Suprapubic skin (tissue), 4 donors: Measurements from ENCODE around the gene RAB26. TPM values are rescaled to one million over a fixed set of nuclear protein-coding genes. Genes with fewer than 3 reads are reported as not detected.

Experiments
- DNase-seq, 2 donors: peaks; one replicate each; pipeline ENCODE4 v3.0.0-alpha.2; 2019; ENCODE audit warnings: low spot score in 2 of 2
- H3K27ac ChIP-seq: fragments of 200-600 bp; sonication (generic); one replicate; pipeline ENCODE4 v1.5.1; 2019
- H3K27me3 ChIP-seq: fragments of 200-600 bp; sonication (generic); one replicate; pipeline ENCODE4 v1.5.1; 2019
- H3K36me3 ChIP-seq: fragments of 200-600 bp; sonication (generic); one replicate; pipeline ENCODE4 v1.5.1; 2019
- H3K4me1 ChIP-seq: fragments of 200-600 bp; sonication (generic); one replicate; pipeline ENCODE4 v1.5.1; 2019
- H3K4me3 ChIP-seq: fragments of 200-600 bp; sonication (generic); one replicate; pipeline ENCODE4 v1.5.1; 2019; ENCODE audit warnings: mild to moderate bottlenecking
- H3K9me3 ChIP-seq: fragments of 200-600 bp; sonication (generic); one replicate; pipeline ENCODE4 v1.5.1; 2019
- CTCF ChIP-seq, 2 donors: fragments of 200-600 bp in 1 of 2; fragments of 450-650 bp in 1 of 2; sonication (generic) in 1 of 2; IDR thresholded peaks; one replicate each; pipeline ENCODE4 v1.5.1; 2016 to 2019; ENCODE audit warnings: antibody characterized with exemption in 2 of 2, mild to moderate bottlenecking in 1 of 2, moderate library complexity in 1 of 2
- EP300 ChIP-seq: sonication (generic); formaldehyde crosslinking; IDR thresholded peaks from one replicate; pipeline ENCODE4 v1.6.1; 2017; ENCODE audit warnings: antibody characterized with exemption
- POLR2A ChIP-seq, 2 donors: fragments of 450-650 bp; IDR thresholded peaks; one replicate each; pipeline ENCODE4 v1.6.1; 2017; ENCODE audit warnings: antibody characterized with exemption in 2 of 2, mild to moderate bottlenecking in 2 of 2, moderate library complexity in 2 of 2
- POLR2AphosphoS5 ChIP-seq, 3 donors: sonication (generic); formaldehyde crosslinking; IDR thresholded peaks; one replicate each; pipeline ENCODE4 v1.6.1; 2017; ENCODE audit warnings: antibody characterized with exemption in 3 of 3
- WGBS: methylation state at CpG from one replicate; pipeline ENCODE4 v1.1.5; 2018; 5-methylcytosine and 5-hydroxymethylcytosine counted together
- total RNA-seq, 4 donors: library from RNA; depleted of rRNA; stranded (reverse); fragments of >200 nt; gene quantifications; one replicate each; pipeline ENCODE4 v1.1.0, GENCODE V29; 2016

The RAB26 gene
- total RNA-seq, 4 donors from 2014 or later, result 0.64 to 3.0 (median 1.4) TPM

GRCh38 chr16:2195322-2196161 lies 47.1 kb downstream of the RAB26 start:
- H3K36me3 ChIP-seq, result no peaks in the 10 kb centered on the region
- H3K27ac ChIP-seq, result no peak overlapping the region
- H3K27me3 ChIP-seq, result peaks cover 38% of the 10 kb centered on the region
- 2% methylated on average over 19 of the region's 49 CpGs for WGBS
- no peaks in the 10 kb centered on the region for H3K9me3 ChIP-seq
- no peak for DNase-seq
- peak overlapping the region; percentile 56 for H3K4me3 ChIP-seq
- H3K4me1 ChIP-seq, result peaks cover 31% of the 10 kb centered on the region
- no peak for TF ChIP-seq POLR2AphosphoS5 (IDR thresholded peaks at IDR 0.05)
- TF ChIP-seq POLR2A (IDR thresholded peaks at IDR 0.05), result no peak
- no peak for TF ChIP-seq CTCF (IDR thresholded peaks at IDR 0.05)
- TF ChIP-seq EP300, result no peak

GRCh38 chr16:2196162-2196980 lies 47.9 kb downstream of the RAB26 start, which contains the start of gene CASKIN1:
TSS of gene CASKIN1 (minus strand) at chr16:2196605. CDS start at chr16:2196432, 173 bp downstream.
- Histone ChIP-seq H3K27ac (no peak within 1 kb of the TSS), H3K9me3 (no peaks in the 10 kb centered on the region), H3K4me1 (peaks cover 24% of the 10 kb centered on the region), H3K4me3 (peak within 1 kb of the TSS; percentile 56), H3K27me3 (peaks cover 38% of the 10 kb centered on the region), H3K36me3 (no peaks in the 10 kb centered on the region)
- WGBS, result 0% methylated on average over 3 of the region's 129 CpGs
- DNase-seq, result no peak
- TF ChIP-seq CTCF (IDR thresholded peaks at IDR 0.05) (no peak), POLR2AphosphoS5 (IDR thresholded peaks at IDR 0.05) (no peak), EP300 (no peak), POLR2A (IDR thresholded peaks at IDR 0.05) (no peak)

- Histone ChIP-seq H3K9me3 (no peaks in the 10 kb centered on the region), H3K4me1 (peaks cover 24% of the 10 kb centered on the region), H3K27ac (no peak overlapping the region), H3K4me3 (peak overlapping the region; percentile 44), H3K36me3 (no peaks in the 10 kb centered on the region), H3K27me3 (peaks cover 38% of the 10 kb centered on the region)
- TF ChIP-seq POLR2A (IDR thresholded peaks at IDR 0.05) (no peak), CTCF (IDR thresholded peaks at IDR 0.05) (no peak), EP300 (no peak), POLR2AphosphoS5 (IDR thresholded peaks at IDR 0.05) (no peak)
- 61% methylated on average over 14 of the region's 32 CpGs for WGBS
- no peak for DNase-seq
Observed at GRCh38 chr16:2196981-2197511, 48.6 kb downstream of the RAB26 start.

- WGBS, result 95% methylated on average over 5 of the region's 6 CpGs
- H3K36me3 ChIP-seq, result no peaks in the 10 kb centered on the region
- H3K27ac ChIP-seq, result no peak overlapping the region
- TF ChIP-seq POLR2AphosphoS5 (IDR thresholded peaks at IDR 0.05), result no peak
- no peak for TF ChIP-seq POLR2A (IDR thresholded peaks at IDR 0.05)
- no peaks in the 10 kb centered on the region for H3K9me3 ChIP-seq
- DNase-seq, result no peak
- H3K27me3 ChIP-seq, result peaks cover 38% of the 10 kb centered on the region
- peaks cover 24% of the 10 kb centered on the region for H3K4me1 ChIP-seq
- H3K4me3 ChIP-seq, result no peak overlapping the region
Observed at GRCh38 chr16:2197765-2198164, 49.3 kb downstream of the RAB26 start.

- TF ChIP-seq EP300, result no peak
- no peak for TF ChIP-seq POLR2A (IDR thresholded peaks at IDR 0.05)
- TF ChIP-seq CTCF (IDR thresholded peaks at IDR 0.05), result no peak
- no peak for TF ChIP-seq POLR2AphosphoS5 (IDR thresholded peaks at IDR 0.05)
- peaks cover 38% of the 10 kb centered on the region for H3K27me3 ChIP-seq
Observed at GRCh38 chr16:2198283-2198682, 49.9 kb downstream of the RAB26 start.

More at GRCh38 chr16:2198283-2198682, 49.9 kb downstream of the RAB26 start:
- H3K36me3 ChIP-seq, result no peaks in the 10 kb centered on the region
- no peaks in the 10 kb centered on the region for H3K9me3 ChIP-seq
- DNase-seq, result no peak
- 59% methylated on average over 4 of the region's 4 CpGs for WGBS
- no peak overlapping the region for H3K4me3 ChIP-seq
- H3K4me1 ChIP-seq, result peaks cover 24% of the 10 kb centered on the region
- H3K27ac ChIP-seq, result no peak overlapping the region
